Measurements from ENCODE around the gene PTGDS. TPM values are rescaled to one million over a fixed set of nuclear protein-coding genes. Genes with fewer than 3 reads are reported as not detected.

Gene PTGDS
- total and polyA plus RNA-seq, 9 of the 15 experiments (the other 6 are each of a cell fraction or from before 2014, with no cell fraction given) = 0.46 to 7.1 (median 2.0) TPM

DNA sequence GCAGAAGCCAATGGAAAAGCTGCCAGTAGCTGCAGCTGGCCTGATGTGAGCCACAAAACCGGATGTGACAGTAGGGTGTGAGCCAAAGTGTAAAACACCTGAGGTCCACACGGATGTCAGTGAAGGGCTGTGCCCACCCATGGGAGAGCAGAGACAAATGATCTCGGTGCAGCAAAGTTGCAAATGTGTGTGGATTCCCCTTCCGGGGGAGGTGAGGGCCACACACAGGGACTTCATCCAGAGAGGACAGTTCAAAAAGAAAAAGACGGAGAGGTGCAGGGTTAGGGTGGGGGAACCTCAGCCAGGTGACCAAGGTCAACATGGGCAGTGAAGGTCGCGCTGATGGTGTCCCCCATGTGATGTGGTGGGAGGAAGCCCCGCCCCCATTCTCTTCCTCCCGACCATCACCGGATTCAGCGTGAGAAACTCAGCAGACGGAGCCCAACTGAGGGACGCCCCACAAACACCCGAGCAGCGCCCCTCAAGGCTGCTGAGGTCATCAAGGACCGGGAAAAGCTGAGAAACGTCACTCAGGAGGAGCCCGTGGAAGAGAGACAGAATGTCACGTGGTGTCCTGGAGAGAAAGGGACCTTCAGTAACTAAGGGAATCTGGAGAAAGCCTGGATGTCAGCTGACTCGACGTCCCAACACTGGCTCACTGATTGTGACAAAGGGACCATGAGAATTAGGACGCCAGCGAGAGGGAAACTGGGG lies 11.4 kb upstream of the PTGDS start (continued):
- TF ChIP-seq, protein P1, sequence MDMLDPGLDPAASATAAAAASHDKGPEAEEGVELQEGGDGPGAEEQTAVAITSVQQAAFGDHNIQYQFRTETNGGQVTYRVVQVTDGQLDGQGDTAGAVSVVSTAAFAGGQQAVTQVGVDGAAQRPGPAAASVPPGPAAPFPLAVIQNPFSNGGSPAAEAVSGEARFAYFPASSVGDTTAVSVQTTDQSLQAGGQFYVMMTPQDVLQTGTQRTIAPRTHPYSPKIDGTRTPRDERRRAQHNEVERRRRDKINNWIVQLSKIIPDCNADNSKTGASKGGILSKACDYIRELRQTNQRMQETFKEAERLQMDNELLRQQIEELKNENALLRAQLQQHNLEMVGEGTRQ (CRISPR knock-in tag; IDR thresholded peaks at IDR 0.05) = peak; percentile 74
- TF ChIP-seq MTA1 (IDR thresholded peaks at IDR 0.05; ENCODE audit: borderline replicate concordance) (no peak), HMG20A (CRISPR knock-in tag; conservative IDR thresholded peaks at IDR 0.05) (no peak), ATF1 (CRISPR knock-in tag; IDR thresholded peaks at IDR 0.05) (no peak), ATF1 (tag; IDR thresholded peaks at IDR 0.05) (peak; percentile 50; the same call in 1 of the 2 replicates), RAD51 (IDR thresholded peaks at IDR 0.05; ENCODE audit: borderline replicate concordance, low read depth) (peak; percentile 93)
- TF ChIP-seq, protein P2, sequence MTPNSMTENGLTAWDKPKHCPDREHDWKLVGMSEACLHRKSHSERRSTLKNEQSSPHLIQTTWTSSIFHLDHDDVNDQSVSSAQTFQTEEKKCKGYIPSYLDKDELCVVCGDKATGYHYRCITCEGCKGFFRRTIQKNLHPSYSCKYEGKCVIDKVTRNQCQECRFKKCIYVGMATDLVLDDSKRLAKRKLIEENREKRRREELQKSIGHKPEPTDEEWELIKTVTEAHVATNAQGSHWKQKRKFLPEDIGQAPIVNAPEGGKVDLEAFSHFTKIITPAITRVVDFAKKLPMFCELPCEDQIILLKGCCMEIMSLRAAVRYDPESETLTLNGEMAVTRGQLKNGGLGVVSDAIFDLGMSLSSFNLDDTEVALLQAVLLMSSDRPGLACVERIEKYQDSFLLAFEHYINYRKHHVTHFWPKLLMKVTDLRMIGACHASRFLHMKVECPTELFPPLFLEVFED (CRISPR knock-in tag; conservative IDR thresholded peaks at IDR 0.05) = no peak
- TF ChIP-seq, protein P3, sequence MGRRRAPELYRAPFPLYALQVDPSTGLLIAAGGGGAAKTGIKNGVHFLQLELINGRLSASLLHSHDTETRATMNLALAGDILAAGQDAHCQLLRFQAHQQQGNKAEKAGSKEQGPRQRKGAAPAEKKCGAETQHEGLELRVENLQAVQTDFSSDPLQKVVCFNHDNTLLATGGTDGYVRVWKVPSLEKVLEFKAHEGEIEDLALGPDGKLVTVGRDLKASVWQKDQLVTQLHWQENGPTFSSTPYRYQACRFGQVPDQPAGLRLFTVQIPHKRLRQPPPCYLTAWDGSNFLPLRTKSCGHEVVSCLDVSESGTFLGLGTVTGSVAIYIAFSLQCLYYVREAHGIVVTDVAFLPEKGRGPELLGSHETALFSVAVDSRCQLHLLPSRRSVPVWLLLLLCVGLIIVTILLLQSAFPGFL (CRISPR knock-in tag; IDR thresholded peaks at IDR 0.05) = no peak
- TF ChIP-seq, protein P4, sequence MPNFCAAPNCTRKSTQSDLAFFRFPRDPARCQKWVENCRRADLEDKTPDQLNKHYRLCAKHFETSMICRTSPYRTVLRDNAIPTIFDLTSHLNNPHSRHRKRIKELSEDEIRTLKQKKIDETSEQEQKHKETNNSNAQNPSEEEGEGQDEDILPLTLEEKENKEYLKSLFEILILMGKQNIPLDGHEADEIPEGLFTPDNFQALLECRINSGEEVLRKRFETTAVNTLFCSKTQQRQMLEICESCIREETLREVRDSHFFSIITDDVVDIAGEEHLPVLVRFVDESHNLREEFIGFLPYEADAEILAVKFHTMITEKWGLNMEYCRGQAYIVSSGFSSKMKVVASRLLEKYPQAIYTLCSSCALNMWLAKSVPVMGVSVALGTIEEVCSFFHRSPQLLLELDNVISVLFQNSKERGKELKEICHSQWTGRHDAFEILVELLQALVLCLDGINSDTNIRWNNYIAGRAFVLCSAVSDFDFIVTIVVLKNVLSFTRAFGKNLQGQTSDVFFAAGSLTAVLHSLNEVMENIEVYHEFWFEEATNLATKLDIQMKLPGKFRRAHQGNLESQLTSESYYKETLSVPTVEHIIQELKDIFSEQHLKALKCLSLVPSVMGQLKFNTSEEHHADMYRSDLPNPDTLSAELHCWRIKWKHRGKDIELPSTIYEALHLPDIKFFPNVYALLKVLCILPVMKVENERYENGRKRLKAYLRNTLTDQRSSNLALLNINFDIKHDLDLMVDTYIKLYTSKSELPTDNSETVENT (CRISPR knock-in tag; IDR thresholded peaks at IDR 0.05) = no peak
- TF ChIP-seq, protein P5, sequence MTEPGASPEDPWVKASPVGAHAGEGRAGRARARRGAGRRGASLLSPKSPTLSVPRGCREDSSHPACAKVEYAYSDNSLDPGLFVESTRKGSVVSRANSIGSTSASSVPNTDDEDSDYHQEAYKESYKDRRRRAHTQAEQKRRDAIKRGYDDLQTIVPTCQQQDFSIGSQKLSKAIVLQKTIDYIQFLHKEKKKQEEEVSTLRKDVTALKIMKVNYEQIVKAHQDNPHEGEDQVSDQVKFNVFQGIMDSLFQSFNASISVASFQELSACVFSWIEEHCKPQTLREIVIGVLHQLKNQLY (CRISPR knock-in tag; conservative IDR thresholded peaks at IDR 0.05) = no peak
- TF ChIP-seq, protein P6, sequence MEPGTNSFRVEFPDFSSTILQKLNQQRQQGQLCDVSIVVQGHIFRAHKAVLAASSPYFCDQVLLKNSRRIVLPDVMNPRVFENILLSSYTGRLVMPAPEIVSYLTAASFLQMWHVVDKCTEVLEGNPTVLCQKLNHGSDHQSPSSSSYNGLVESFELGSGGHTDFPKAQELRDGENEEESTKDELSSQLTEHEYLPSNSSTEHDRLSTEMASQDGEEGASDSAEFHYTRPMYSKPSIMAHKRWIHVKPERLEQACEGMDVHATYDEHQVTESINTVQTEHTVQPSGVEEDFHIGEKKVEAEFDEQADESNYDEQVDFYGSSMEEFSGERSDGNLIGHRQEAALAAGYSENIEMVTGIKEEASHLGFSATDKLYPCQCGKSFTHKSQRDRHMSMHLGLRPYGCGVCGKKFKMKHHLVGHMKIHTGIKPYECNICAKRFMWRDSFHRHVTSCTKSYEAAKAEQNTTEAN (CRISPR knock-in tag; IDR thresholded peaks at IDR 0.05) = no peak
- TF ChIP-seq, protein P7, sequence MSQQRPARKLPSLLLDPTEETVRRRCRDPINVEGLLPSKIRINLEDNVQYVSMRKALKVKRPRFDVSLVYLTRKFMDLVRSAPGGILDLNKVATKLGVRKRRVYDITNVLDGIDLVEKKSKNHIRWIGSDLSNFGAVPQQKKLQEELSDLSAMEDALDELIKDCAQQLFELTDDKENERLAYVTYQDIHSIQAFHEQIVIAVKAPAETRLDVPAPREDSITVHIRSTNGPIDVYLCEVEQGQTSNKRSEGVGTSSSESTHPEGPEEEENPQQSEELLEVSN (IDR thresholded peaks at IDR 0.05; ENCODE audit: borderline replicate concordance in 1 of 2, extremely low read depth in 1 of 2, insufficient read depth in 1 of 2, insufficient read length in 1 of 2, low read depth in 1 of 2, low read length in 1 of 2, poor library complexity in 1 of 2, severe bottlenecking in 1 of 2) = no peak
